HL-60/S4 treated with phorbol 12-myristate 13-acetate at 8.2 ng/mL for 4 days and 3 days (cell line): ENCODE measurements around the gene MEIS2.

Experiments
- in situ Hi-C: fragments of 300-500 bp; cut with MboI; formaldehyde crosslinking; loops from 2 replicates; pipeline ENCODE4 v1.15.0; 2022; ENCODE audit warnings: low sequenced_read_pairs

The MEIS2 gene

DNA sequence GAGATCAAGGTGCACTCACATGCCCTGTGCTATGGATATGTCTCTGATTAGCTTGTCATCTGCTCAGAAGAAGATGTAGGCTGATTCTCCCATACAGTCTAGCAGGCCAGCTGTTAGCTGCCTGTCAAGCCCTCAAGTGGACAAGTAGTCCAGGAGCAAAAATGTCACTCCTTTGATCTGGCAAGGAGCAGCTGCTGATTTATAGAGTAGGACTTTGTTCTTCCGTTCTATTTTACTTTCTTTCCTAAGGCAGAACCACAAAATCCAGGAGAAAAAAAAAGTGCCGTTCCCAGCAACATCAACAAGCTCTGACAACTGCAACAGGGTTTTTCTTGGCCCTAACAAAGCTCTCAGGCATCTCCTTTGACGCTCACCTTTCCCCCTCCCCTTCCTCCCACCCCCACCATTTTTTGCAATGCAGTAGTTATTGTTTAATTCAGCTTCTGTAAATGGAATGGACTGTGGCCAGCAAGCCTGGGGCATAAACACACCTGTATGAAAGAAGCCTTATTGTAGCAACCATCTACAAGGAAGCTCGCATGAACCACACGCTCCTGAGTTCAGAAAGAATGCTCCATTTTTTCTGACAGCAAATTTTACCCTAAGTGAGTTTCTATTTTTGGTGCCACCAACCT lies 196.3 kb downstream of the MEIS2 start:
- in situ Hi-C loops, result no loop called here

DNA sequence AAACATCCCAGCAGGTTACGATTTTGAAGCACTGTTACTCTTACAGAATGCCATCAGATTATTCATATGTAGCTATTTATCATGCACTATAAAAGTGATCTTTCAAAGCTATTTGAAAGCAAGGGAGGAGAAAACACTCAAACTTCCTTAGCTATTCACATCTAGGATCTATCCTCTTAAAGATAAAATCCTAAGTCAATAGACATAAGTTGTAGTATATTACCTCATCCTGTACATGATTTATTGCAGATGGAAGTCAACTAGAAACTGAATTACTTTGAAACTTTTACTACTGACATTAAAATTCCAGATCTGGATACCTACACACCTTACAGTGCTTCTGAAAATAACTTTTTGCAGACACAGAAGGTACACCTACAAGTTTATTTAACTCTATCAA lies 197.2 kb downstream of the MEIS2 start:
- in situ Hi-C loops, result no loop called here

- in situ Hi-C loops, result no loop called here
These were observed 199.3 kb downstream of the MEIS2 start for GRCh38 chr15:36901012-36901411.

GRCh38 chr15:36899696-36900095 lies 200.7 kb downstream of the MEIS2 start:
- in situ Hi-C loops, result no loop called here

- in situ Hi-C loops, result no loop called here
These were observed 201.7 kb downstream of the MEIS2 start for GRCh38 chr15:36898536-36899126.

- in situ Hi-C loops, result no loop called here
These were observed 202.5 kb downstream of the MEIS2 start for GRCh38 chr15:36897834-36898233.

DNA sequence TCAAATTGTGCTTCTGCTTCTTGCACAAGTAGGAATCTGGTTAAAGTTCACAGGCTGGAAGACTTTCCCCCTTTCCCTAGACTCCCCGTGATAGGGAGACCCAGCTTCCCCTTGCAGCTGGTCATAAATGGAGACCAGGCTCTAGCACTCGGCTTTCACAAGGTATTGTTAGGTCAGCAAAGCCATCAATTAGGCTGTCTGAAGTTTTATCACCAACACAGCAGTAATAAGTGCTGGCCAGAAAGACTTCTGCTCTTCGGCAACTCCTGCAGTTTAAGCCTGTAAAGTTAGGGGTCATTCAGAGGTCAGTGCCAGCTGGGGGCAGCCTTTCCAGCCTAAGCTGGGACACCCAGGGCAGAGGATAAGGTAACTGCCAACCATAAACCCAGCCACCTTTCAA lies 203.4 kb downstream of the MEIS2 start:
- in situ Hi-C loops, result no loop called here

DNA sequence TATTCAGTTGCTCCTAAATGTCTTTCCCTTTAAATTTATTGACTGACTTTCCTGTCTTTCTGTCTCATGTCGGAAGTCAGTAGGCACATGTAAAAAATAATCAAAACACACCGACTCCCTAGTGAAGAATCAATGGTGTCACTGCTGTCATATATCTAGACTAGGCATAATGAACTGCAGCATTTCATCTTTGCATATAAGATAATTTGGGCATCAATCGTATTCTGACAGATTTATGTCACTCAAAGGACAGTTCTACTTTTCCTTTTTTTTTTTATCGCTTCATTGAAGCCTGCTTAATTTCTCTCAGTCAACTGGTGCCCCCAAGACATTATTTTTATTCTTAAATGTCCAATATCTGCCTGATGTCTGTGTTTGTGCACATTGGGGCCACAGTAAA lies 206.3 kb downstream of the MEIS2 start:
- in situ Hi-C loops, result no loop called here

- in situ Hi-C loops, result no loop called here
These were observed 207.1 kb downstream of the MEIS2 start for GRCh38 chr15:36893276-36893675.

DNA sequence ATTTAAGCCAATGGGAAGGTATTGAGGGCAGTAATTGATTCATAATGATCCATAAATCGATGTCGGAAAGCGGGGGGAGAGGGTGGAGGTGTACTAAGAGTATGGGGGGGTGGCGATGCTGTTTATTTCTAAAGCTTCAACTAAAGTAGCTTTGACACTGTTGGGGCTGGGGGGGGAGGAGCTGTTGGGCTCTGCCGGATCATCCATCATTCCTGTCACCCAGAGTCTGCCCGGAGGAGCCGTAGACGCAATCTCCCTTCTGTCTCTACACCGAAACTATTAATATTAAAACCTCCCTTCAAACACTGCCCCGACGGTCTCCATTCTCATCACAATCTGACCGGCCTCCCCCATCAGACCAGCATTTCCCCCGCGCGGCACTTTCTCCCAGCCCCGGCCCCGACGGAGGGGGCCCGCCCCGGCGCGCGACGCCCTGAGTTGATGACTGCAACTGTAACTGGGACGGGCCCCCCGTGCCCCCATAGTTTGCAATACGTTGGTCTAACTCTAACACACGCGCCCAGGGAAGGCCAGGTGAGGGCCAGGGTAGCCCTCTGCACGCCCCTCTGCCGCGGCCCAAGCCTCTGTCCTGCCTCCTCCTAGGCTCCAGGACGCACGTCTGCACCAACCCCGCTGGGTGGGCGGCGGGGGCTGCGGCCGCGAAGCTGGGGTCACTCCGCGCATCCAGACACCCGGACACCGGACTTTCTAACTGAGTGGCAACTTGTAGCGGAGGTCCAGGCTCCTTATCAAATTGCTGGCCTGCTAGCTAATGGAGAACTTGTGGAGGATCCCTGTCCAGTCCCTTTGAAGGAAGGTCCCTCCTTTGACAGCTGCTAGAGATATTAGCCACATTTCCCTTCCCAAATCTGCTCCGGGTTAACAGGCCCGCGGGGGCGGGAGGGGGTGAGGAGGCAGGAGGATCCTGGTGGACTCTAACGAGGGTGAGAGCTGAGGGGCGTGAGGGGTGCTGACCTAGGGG lies 212.0 kb downstream of the MEIS2 start:
- in situ Hi-C loops, result no loop called here

GRCh38 chr15:36887214-36887961 lies 213.0 kb downstream of the MEIS2 start:
- in situ Hi-C loops, result no loop called here

- in situ Hi-C loops, result no loop called here
These were observed 213.6 kb downstream of the MEIS2 start for GRCh38 chr15:36886701-36887100.

- in situ Hi-C loops, result no loop called here
These were observed 214.2 kb downstream of the MEIS2 start for GRCh38 chr15:36886191-36886590.

- in situ Hi-C loops, result no loop called here
These were observed 214.6 kb downstream of the MEIS2 start for GRCh38 chr15:36885771-36886170.

DNA sequence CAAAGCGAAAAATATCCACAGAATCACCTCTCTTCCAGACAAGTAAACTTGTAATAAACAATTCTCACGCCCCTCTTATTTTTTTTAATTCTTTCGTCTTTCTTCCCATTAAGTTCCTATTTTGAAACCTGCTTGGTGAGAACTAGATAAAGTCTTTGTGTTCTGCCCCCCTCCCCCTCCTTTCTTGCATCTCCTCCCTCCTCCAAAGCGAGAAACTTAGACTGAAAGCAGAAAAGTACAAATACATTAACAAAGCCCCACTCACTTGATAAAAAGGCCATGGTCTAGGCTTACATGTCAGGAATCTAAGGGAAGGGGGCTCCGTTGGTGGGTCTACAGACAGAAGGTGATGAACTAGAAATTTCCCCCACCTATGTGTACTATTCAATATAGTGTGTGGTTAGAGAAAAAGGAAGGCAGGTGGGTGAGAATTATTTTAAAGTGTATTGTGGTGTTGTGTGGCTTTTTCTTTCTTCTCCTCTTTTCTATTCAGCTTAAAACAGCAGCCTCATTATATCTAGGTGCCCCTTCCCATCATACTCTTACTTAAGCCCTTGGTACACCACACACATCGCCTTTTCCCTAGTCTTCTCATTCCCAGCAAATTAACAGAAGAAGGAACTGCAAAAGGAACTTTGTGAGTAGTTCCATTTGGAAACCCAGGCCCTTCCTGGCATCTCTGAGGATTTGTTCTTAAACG lies 215.3 kb downstream of the MEIS2 start:
- in situ Hi-C loops, result no loop called here

GRCh38 chr15:36884518-36884875 lies 215.9 kb downstream of the MEIS2 start:
- in situ Hi-C loops, result no loop called here

GRCh38 chr15:36883713-36884517 lies 216.4 kb downstream of the MEIS2 start:
- in situ Hi-C loops, result no loop called here

DNA sequence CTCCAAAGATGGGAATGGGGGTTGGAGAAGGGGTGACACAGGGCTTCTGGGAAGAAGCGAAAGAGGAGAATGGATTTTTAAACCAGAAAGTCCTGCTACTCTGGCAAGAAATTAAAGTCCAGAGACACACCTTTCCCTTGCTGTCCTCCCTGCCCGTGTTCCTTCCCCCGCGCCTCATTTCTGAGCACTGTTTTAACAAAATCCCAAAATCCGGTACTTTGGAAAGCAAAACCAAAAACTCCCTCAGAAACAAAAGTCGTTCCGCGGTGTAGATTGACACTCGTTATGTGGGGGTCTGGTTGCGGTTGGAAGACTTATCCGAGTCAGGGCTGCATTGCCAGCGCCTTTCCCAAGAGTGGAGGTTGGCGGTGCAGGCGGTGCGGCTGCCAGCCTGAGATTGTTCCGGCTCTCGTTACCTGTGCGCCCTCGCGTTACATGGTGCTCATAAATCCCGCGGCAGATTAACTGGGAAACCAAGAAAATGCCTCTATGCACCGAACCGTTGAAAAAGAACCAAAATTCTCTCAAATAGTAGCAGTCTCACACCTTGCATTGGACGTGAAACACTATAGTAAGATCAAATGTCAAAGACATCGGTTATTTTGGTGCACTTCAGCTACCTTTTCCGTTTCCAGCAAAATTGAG lies 217.7 kb downstream of the MEIS2 start:
- in situ Hi-C loops, result no loop called here

GRCh38 chr15:36882056-36882455 lies 218.3 kb downstream of the MEIS2 start:
- in situ Hi-C loops, result no loop called here
